GM18505 (cell line): ENCODE measurements around the gene EFCAB7.

Experiments
- ATAC-seq: cut with Tn5 transposase; IDR thresholded peaks from one replicate; pipeline ENCODE4 v1.9.1; 2021; ENCODE audit not compliant: unreplicated experiment
- POLR2A ChIP-seq: IDR thresholded peaks from 4 replicates; pipeline ENCODE4 v1.6.1; 2011; ENCODE audit warnings: borderline replicate concordance; ENCODE audit not compliant: insufficient read depth, insufficient read length; ENCODE audit errors: extremely low read depth

EFCAB7 gene

GRCh38 chr1:63601463-63601862 is 78.1 kb downstream of the EFCAB7 start:
- ATAC-seq: no peak

GRCh38 chr1:63601912-63602311 is 78.6 kb downstream of the EFCAB7 start:
- ATAC-seq: no peak
- no peak for TF ChIP-seq POLR2A

More at GRCh38 chr1:63601463-63601862, 78.1 kb downstream of the EFCAB7 start:
- no peak for TF ChIP-seq POLR2A

GRCh38 chr1:63602629-63603028 is 79.3 kb downstream of the EFCAB7 start:
- ATAC-seq: no peak
- TF ChIP-seq POLR2A: no peak

- ATAC-seq: no peak
- no peak for TF ChIP-seq POLR2A
These were observed 80.5 kb downstream of the EFCAB7 start for GRCh38 chr1:63603810-63604209.

GRCh38 chr1:63607322-63607721 is 84.0 kb downstream of the EFCAB7 start:
- TF ChIP-seq POLR2A: no peak
- no peak for ATAC-seq

GRCh38 chr1:63611231-63611630 is 87.9 kb downstream of the EFCAB7 start:
- no peak for TF ChIP-seq POLR2A
- ATAC-seq: no peak

GRCh38 chr1:63612564-63612963 is 89.2 kb downstream of the EFCAB7 start:
- no peak for ATAC-seq
- no peak for TF ChIP-seq POLR2A

- ATAC-seq: no peak
- no peak for TF ChIP-seq POLR2A
These were observed 89.6 kb downstream of the EFCAB7 start for GRCh38 chr1:63612971-63613370.

GRCh38 chr1:63615768-63616420 is 92.6 kb downstream of the EFCAB7 start:
- ATAC-seq: peak; percentile 50

GRCh38 chr1:63617450-63617849 is 94.1 kb downstream of the EFCAB7 start:
- TF ChIP-seq POLR2A: no peak
- ATAC-seq: no peak

More at GRCh38 chr1:63615768-63616420, 92.6 kb downstream of the EFCAB7 start:
- no peak for TF ChIP-seq POLR2A

GRCh38 chr1:63618011-63618410 is 94.7 kb downstream of the EFCAB7 start:
- ATAC-seq: no peak
- TF ChIP-seq POLR2A: no peak

GRCh38 chr1:63619558-63619957 is 96.2 kb downstream of the EFCAB7 start:
- ATAC-seq: no peak

GRCh38 chr1:63620671-63621070 is 97.3 kb downstream of the EFCAB7 start:
- no peak for ATAC-seq
- no peak for TF ChIP-seq POLR2A

More at GRCh38 chr1:63619558-63619957, 96.2 kb downstream of the EFCAB7 start:
- no peak for TF ChIP-seq POLR2A

- TF ChIP-seq POLR2A: no peak
- ATAC-seq: no peak
These were observed 97.8 kb downstream of the EFCAB7 start for GRCh38 chr1:63621075-63621474.
